HG03039 (cell line): ENCODE results near the gene ADARB1.

Experiments used
- ATAC-seq: cut with Tn5 transposase; IDR thresholded peaks from one replicate; pipeline ENCODE4 v1.9.1; 2021; ENCODE audit warnings: mild to moderate bottlenecking, moderate library complexity; ENCODE audit not compliant: unreplicated experiment

ADARB1 gene

GRCh38 chr21:45146801-45147200 is 72.4 kb downstream of the ADARB1 start:
- ATAC-seq = no peak

- no peak for ATAC-seq
Measured at GRCh38 chr21:45147473-45148315, 73.3 kb downstream of the ADARB1 start.

- ATAC-seq = no peak
Measured at GRCh38 chr21:45148316-45148990, 74.1 kb downstream of the ADARB1 start.

- ATAC-seq = no peak
Measured at GRCh38 chr21:45149021-45149420, 74.6 kb downstream of the ADARB1 start.

- ATAC-seq = no peak
Measured at GRCh38 chr21:45150638-45151131, 76.3 kb downstream of the ADARB1 start.

- no peak for ATAC-seq
Measured at GRCh38 chr21:45151445-45152160, 77.2 kb downstream of the ADARB1 start.

GRCh38 chr21:45152265-45152746 is 77.9 kb downstream of the ADARB1 start:
- no peak for ATAC-seq

- no peak for ATAC-seq
Measured at GRCh38 chr21:45153358-45154318, 79.3 kb downstream of the ADARB1 start.

GRCh38 chr21:45154511-45155508 is 80.4 kb downstream of the ADARB1 start:
- no peak for ATAC-seq

- no peak for ATAC-seq
Measured at GRCh38 chr21:45155910-45156309, 81.5 kb downstream of the ADARB1 start.

GRCh38 chr21:45156459-45156858 is 82.1 kb downstream of the ADARB1 start:
- no peak for ATAC-seq

GRCh38 chr21:45157932-45158331 is 83.6 kb downstream of the ADARB1 start:
- no peak for ATAC-seq

GRCh38 chr21:45158491-45159423 is 84.4 kb downstream of the ADARB1 start:
- ATAC-seq = no peak

GRCh38 chr21:45160198-45160597 is 85.8 kb downstream of the ADARB1 start:
- no peak for ATAC-seq

GRCh38 chr21:45161038-45161945 is 86.9 kb downstream of the ADARB1 start:
- no peak for ATAC-seq

GRCh38 chr21:45162115-45162514 is 87.7 kb downstream of the ADARB1 start:
- no peak for ATAC-seq

GRCh38 chr21:45162809-45163208 is 88.4 kb downstream of the ADARB1 start:
- no peak for ATAC-seq
